NT2/D1 (cell line): ENCODE data around the gene KCNG2.

Experiments used
- YY1 ChIP-seq: IDR thresholded peaks from 2 replicates; pipeline ENCODE4 v1.6.1; 2011; ENCODE audit not compliant: insufficient read length, insufficient read depth
- ZNF274 ChIP-seq: IDR thresholded peaks from 2 replicates; pipeline ENCODE4 v1.6.1; 2011; ENCODE audit warnings: mild to moderate bottlenecking, low read depth, low read length

- no peak for TF ChIP-seq YY1
- TF ChIP-seq ZNF274 = no peak
Observed at GRCh38 chr18:79924814-79925731, 127.3 kb downstream of the KCNG2 start.
